Activated T-cell treated with anti-CD3 and anti-CD28 coated beads, Interleukin-2, amount 50 U/mL, for 24 hours (primary cell): ENCODE data around the gene RTN4R.
"Not testable (repeated sequence)": the region's sequence is repeated elsewhere in the genome, so short reads cannot be mapped to it uniquely, and the experiment has no call there.

Experiments
- DNase-seq: peaks from one replicate; pipeline ENCODE4 v3.0.0-alpha.2; 2020
- H3K27ac Mint-ChIP-seq: 2 replicates; pipeline ENCODE4 v1.8.0; 2020; ENCODE audit warnings: mild to moderate bottlenecking, mixed read lengths
- H3K27me3 Mint-ChIP-seq: 2 replicates; pipeline ENCODE4 v1.8.0; 2020; ENCODE audit warnings: mixed read lengths
- H3K36me3 Mint-ChIP-seq: 2 replicates; pipeline ENCODE4 v1.8.0; 2020; ENCODE audit warnings: low read depth, mixed read lengths
- H3K4me1 Mint-ChIP-seq: 2 replicates; pipeline ENCODE4 v1.8.0; 2020; ENCODE audit warnings: low read depth, mixed read lengths
- H3K4me3 Mint-ChIP-seq: 2 replicates; pipeline ENCODE4 v1.8.0; 2020; ENCODE audit warnings: mild to moderate bottlenecking, moderate library complexity, mixed read lengths
- H3K9me3 Mint-ChIP-seq: 2 replicates; pipeline ENCODE4 v1.8.0; 2020; ENCODE audit warnings: mixed read lengths

RTN4R gene

GRCh38 chr22:20297414-20298109 is 29.4 kb upstream of the RTN4R start:
- H3K27me3 Mint-ChIP-seq, result peaks cover 8% of the 10 kb centered on the region
- no peak overlapping the region for H3K4me3 Mint-ChIP-seq
- no peaks in the 10 kb centered on the region for H3K36me3 Mint-ChIP-seq
- no peak for DNase-seq
- no peak overlapping the region for H3K27ac Mint-ChIP-seq
- no peaks in the 10 kb centered on the region for H3K9me3 Mint-ChIP-seq
- peaks cover 2% of the 10 kb centered on the region for H3K4me1 Mint-ChIP-seq

- H3K9me3 Mint-ChIP-seq, result no peaks in the 10 kb centered on the region
- DNase-seq, result no peak
- peaks cover 6% of the 10 kb centered on the region for H3K27me3 Mint-ChIP-seq
- H3K36me3 Mint-ChIP-seq, result no peaks in the 10 kb centered on the region
- no peak overlapping the region for H3K4me3 Mint-ChIP-seq
- no peak overlapping the region for H3K27ac Mint-ChIP-seq
- peaks cover 2% of the 10 kb centered on the region for H3K4me1 Mint-ChIP-seq
These were observed 28.5 kb upstream of the RTN4R start for GRCh38 chr22:20296598-20296997.

- Mint-ChIP-seq H3K27me3 (no peaks in the 10 kb centered on the region), H3K9me3 (no peaks in the 10 kb centered on the region), H3K27ac (no peak overlapping the region), H3K4me3 (no peak overlapping the region), H3K4me1 (peaks cover 2% of the 10 kb centered on the region), H3K36me3 (no peaks in the 10 kb centered on the region)
- no peak for DNase-seq
These were observed 27.3 kb upstream of the RTN4R start for GRCh38 chr22:20295262-20296064.

GRCh38 chr22:20292673-20293232 is 24.6 kb upstream of the RTN4R start:
- no peak overlapping the region for H3K4me3 Mint-ChIP-seq

GRCh38 chr22:20292108-20292507 is 24.0 kb upstream of the RTN4R start:
- Mint-ChIP-seq H3K4me3 (no peak overlapping the region), H3K27me3 (peaks cover 3% of the 10 kb centered on the region), H3K9me3 (no peaks in the 10 kb centered on the region)

More at GRCh38 chr22:20292673-20293232, 24.6 kb upstream of the RTN4R start:
- H3K36me3 Mint-ChIP-seq, result no peaks in the 10 kb centered on the region
- H3K27ac Mint-ChIP-seq, result no peak overlapping the region
- no peak for DNase-seq
- no peaks in the 10 kb centered on the region for H3K27me3 Mint-ChIP-seq
- H3K4me1 Mint-ChIP-seq, result no peaks in the 10 kb centered on the region
- H3K9me3 Mint-ChIP-seq, result no peaks in the 10 kb centered on the region

GRCh38 chr22:20291604-20292063 is 23.5 kb upstream of the RTN4R start:
- DNase-seq, result no peak
- Mint-ChIP-seq H3K27me3 (peaks cover 3% of the 10 kb centered on the region), H3K36me3 (no peaks in the 10 kb centered on the region), H3K4me1 (no peaks in the 10 kb centered on the region), H3K4me3 (no peak overlapping the region), H3K9me3 (no peaks in the 10 kb centered on the region), H3K27ac (no peak overlapping the region)

More at GRCh38 chr22:20292108-20292507, 24.0 kb upstream of the RTN4R start:
- DNase-seq, result no peak
- no peak overlapping the region for H3K27ac Mint-ChIP-seq
- H3K36me3 Mint-ChIP-seq, result no peaks in the 10 kb centered on the region
- H3K4me1 Mint-ChIP-seq, result no peaks in the 10 kb centered on the region

GRCh38 chr22:20291249-20291586 is 23.1 kb upstream of the RTN4R start:
- no peaks in the 10 kb centered on the region for H3K9me3 Mint-ChIP-seq
- no peak overlapping the region for H3K27ac Mint-ChIP-seq
- H3K4me3 Mint-ChIP-seq, result no peak overlapping the region
- no peaks in the 10 kb centered on the region for H3K36me3 Mint-ChIP-seq
- no peaks in the 10 kb centered on the region for H3K4me1 Mint-ChIP-seq
- H3K27me3 Mint-ChIP-seq, result peaks cover 3% of the 10 kb centered on the region
- no peak for DNase-seq

GRCh38 chr22:20290578-20291248 is 22.6 kb upstream of the RTN4R start:
- no peaks in the 10 kb centered on the region for H3K36me3 Mint-ChIP-seq
- no peaks in the 10 kb centered on the region for H3K4me1 Mint-ChIP-seq
- no peak overlapping the region for H3K4me3 Mint-ChIP-seq
- DNase-seq, result no peak
- peaks cover 3% of the 10 kb centered on the region for H3K27me3 Mint-ChIP-seq
- no peaks in the 10 kb centered on the region for H3K9me3 Mint-ChIP-seq
- H3K27ac Mint-ChIP-seq, result no peak overlapping the region

GRCh38 chr22:20290045-20290392 is 21.9 kb upstream of the RTN4R start:
- Mint-ChIP-seq H3K27ac (no peak overlapping the region), H3K9me3 (no peaks in the 10 kb centered on the region), H3K4me3 (no peak overlapping the region), H3K27me3 (peaks cover 3% of the 10 kb centered on the region), H3K36me3 (no peaks in the 10 kb centered on the region), H3K4me1 (no peaks in the 10 kb centered on the region)
- no peak for DNase-seq

- H3K4me3 Mint-ChIP-seq, DNase-seq, H3K9me3 Mint-ChIP-seq, H3K36me3 Mint-ChIP-seq, H3K27ac Mint-ChIP-seq, H3K27me3 Mint-ChIP-seq, H3K4me1 Mint-ChIP-seq: not testable (repeated sequence)
These were observed 21.3 kb upstream of the RTN4R start for GRCh38 chr22:20289182-20290044.

- not testable (repeated sequence) for DNase-seq, H3K4me3 Mint-ChIP-seq, H3K27ac Mint-ChIP-seq, H3K9me3 Mint-ChIP-seq, H3K27me3 Mint-ChIP-seq, H3K4me1 Mint-ChIP-seq, H3K36me3 Mint-ChIP-seq
These were observed 18.8 kb upstream of the RTN4R start for GRCh38 chr22:20286784-20287423.

- not testable (repeated sequence) for H3K27ac Mint-ChIP-seq, H3K4me3 Mint-ChIP-seq, H3K27me3 Mint-ChIP-seq, H3K9me3 Mint-ChIP-seq, DNase-seq, H3K36me3 Mint-ChIP-seq, H3K4me1 Mint-ChIP-seq
These were observed 18.2 kb upstream of the RTN4R start for GRCh38 chr22:20286312-20286660.

GRCh38 chr22:20285473-20286311 is 17.6 kb upstream of the RTN4R start:
- H3K9me3 Mint-ChIP-seq, H3K4me3 Mint-ChIP-seq, H3K36me3 Mint-ChIP-seq, H3K27me3 Mint-ChIP-seq, H3K27ac Mint-ChIP-seq, H3K4me1 Mint-ChIP-seq: not testable (repeated sequence)
- DNase-seq, result peak; percentile 84
